GM21526 (cell line): ENCODE results near the gene HOXC9.

Source experiments
- ATAC-seq: cut with Tn5 transposase; IDR thresholded peaks from one replicate; pipeline ENCODE4 v1.9.1; 2021; ENCODE audit warnings: moderate library complexity; ENCODE audit not compliant: unreplicated experiment, low FRiP score

Gene HOXC9

GRCh38 chr12:54024581-54025305 lies 24.8 kb downstream of the HOXC9 start:
- no peak for ATAC-seq

- ATAC-seq: no peak
Measured at GRCh38 chr12:54025499-54026405, 25.8 kb downstream of the HOXC9 start.

GRCh38 chr12:54026640-54027441 lies 26.9 kb downstream of the HOXC9 start:
- no peak for ATAC-seq

- ATAC-seq: no peak
Measured at GRCh38 chr12:54027442-54027786, 27.5 kb downstream of the HOXC9 start.

GRCh38 chr12:54028314-54029201 lies 28.6 kb downstream of the HOXC9 start, which contains the start of gene HOXC6:
HOXC6 (plus strand) TSS chr12:54028440; CDS start chr12:54028522, 82 bp downstream.
- no peak for ATAC-seq

GRCh38 chr12:54029529-54030441 lies 29.8 kb downstream of the HOXC9 start:
- no peak for ATAC-seq

- ATAC-seq: no peak
Measured at GRCh38 chr12:54030442-54030801, 30.5 kb downstream of the HOXC9 start.

GRCh38 chr12:54030889-54031471 lies 31.0 kb downstream of the HOXC9 start:
- no peak for ATAC-seq

- no peak for ATAC-seq
Measured at GRCh38 chr12:54031480-54031879, 31.5 kb downstream of the HOXC9 start.

- ATAC-seq: no peak
Measured at GRCh38 chr12:54032086-54032619, 32.2 kb downstream of the HOXC9 start.

- ATAC-seq: no peak
Measured at GRCh38 chr12:54032627-54033100, 32.7 kb downstream of the HOXC9 start, which contains the start of gene HOXC5. HOXC5 (plus strand) TSS chr12:54033050; CDS start chr12:54033123, 73 bp downstream.

- no peak for ATAC-seq
Measured at GRCh38 chr12:54033106-54033979, 33.4 kb downstream of the HOXC9 start.

GRCh38 chr12:54033980-54034784 lies 34.2 kb downstream of the HOXC9 start:
- ATAC-seq: no peak

GRCh38 chr12:54034785-54035310 lies 34.9 kb downstream of the HOXC9 start:
- ATAC-seq: no peak

GRCh38 chr12:54035568-54036264 lies 35.8 kb downstream of the HOXC9 start:
- ATAC-seq: no peak
